Liver (tissue), 9 donors: ENCODE data around the gene PHC2. TPM values are rescaled to one million over a fixed set of nuclear protein-coding genes. Genes with fewer than 3 reads are reported as not detected.

Experiments
- DNase-seq: peaks from one replicate; pipeline ENCODE4 v3.0.0-alpha.2; 2017; ENCODE audit warnings: low spot score
- H3K27ac ChIP-seq, 2 donors: one replicate each; pipeline ENCODE4 v1.7.0; 2013; ENCODE audit warnings: inconsistent platforms in 2 of 2, low read length in 2 of 2, control low read depth in 1 of 2, low read depth in 1 of 2, mild to moderate bottlenecking in 1 of 2
- H3K27me3 ChIP-seq, 4 donors: one replicate each; pipeline versions ENCODE4 v1.6.1 to v1.7.0; 2013; ENCODE audit warnings: low read length in 3 of 4, inconsistent platforms in 1 of 4, mild to moderate bottlenecking in 1 of 4, moderate library complexity in 1 of 4; ENCODE audit not compliant: control insufficient read depth in 4 of 4, insufficient read depth in 4 of 4
- H3K36me3 ChIP-seq, 4 donors: one replicate each; pipeline versions ENCODE4 v1.6.1 to v1.7.0; 2013; ENCODE audit warnings: low read length in 3 of 4, mild to moderate bottlenecking in 3 of 4, low read depth in 1 of 4, moderate library complexity in 1 of 4; ENCODE audit not compliant: control insufficient read depth in 4 of 4, insufficient read depth in 3 of 4
- H3K4me1 ChIP-seq, 4 donors: one replicate each; pipeline versions ENCODE4 v1.6.1 to v1.7.0; 2013; ENCODE audit warnings: low read length in 3 of 4, mild to moderate bottlenecking in 3 of 4, moderate library complexity in 1 of 4; ENCODE audit not compliant: control insufficient read depth in 4 of 4, insufficient read depth in 4 of 4
- H3K4me3 ChIP-seq, 3 donors: one replicate each; pipeline versions ENCODE4 v1.6.1 to v1.7.0; 2013; ENCODE audit warnings: low read length in 3 of 3, control low read depth in 1 of 3, low read depth in 1 of 3, mild to moderate bottlenecking in 1 of 3
- H3K9ac ChIP-seq, 2 donors: one replicate each; pipeline ENCODE4 v1.7.0; 2013; ENCODE audit warnings: low read length in 2 of 2, mild to moderate bottlenecking in 2 of 2, moderate library complexity in 2 of 2, control low read depth in 1 of 2, low read depth in 1 of 2
- H3K9me3 ChIP-seq, 4 donors: one replicate each; pipeline versions ENCODE4 v1.6.1 to v1.7.0; 2013; ENCODE audit warnings: low read length in 3 of 4; ENCODE audit not compliant: control insufficient read depth in 4 of 4
- EGR1 ChIP-seq, 2 donors: IDR thresholded peaks; 2 replicates each; pipeline ENCODE4 v1.6.1; 2016 to 2018; ENCODE audit warnings: antibody characterized with exemption in 2 of 2, low read depth in 2 of 2
- FOXA1 ChIP-seq: IDR thresholded peaks from 2 replicates; pipeline ENCODE4 v1.6.1; 2016; ENCODE audit warnings: antibody characterized with exemption
- FOXA2 ChIP-seq: IDR thresholded peaks from 2 replicates; pipeline ENCODE4 v1.6.1; 2016; ENCODE audit warnings: antibody characterized with exemption
- GABPA ChIP-seq, 2 donors: IDR thresholded peaks in 1 of 2; conservative IDR thresholded peaks in 1 of 2; 2 replicates each; pipeline ENCODE4 v1.6.1; 2016; ENCODE audit warnings: antibody characterized with exemption in 2 of 2, mild to moderate bottlenecking in 1 of 2, moderate library complexity in 1 of 2
- HNF4A ChIP-seq, 2 donors: conservative IDR thresholded peaks; 2 replicates each; pipeline ENCODE4 v1.6.1; 2016; ENCODE audit warnings: antibody characterized with exemption in 2 of 2, mild to moderate bottlenecking in 2 of 2
- HNF4G ChIP-seq: IDR thresholded peaks from 2 replicates; pipeline ENCODE4 v1.6.1; 2016; ENCODE audit warnings: antibody characterized with exemption
- JUND ChIP-seq, 2 donors: IDR thresholded peaks; 2 replicates each; pipeline ENCODE4 v1.6.1; 2016; ENCODE audit warnings: antibody characterized with exemption in 2 of 2
- NR2F2 ChIP-seq: IDR thresholded peaks from 2 replicates; pipeline ENCODE4 v1.6.1; 2016; ENCODE audit warnings: antibody characterized with exemption
- RAD21 ChIP-seq, 2 donors: IDR thresholded peaks; 2 replicates each; pipeline ENCODE4 v1.6.1; 2016; ENCODE audit warnings: antibody characterized with exemption in 2 of 2, mild to moderate bottlenecking in 2 of 2
- RXRA ChIP-seq, 2 donors: IDR thresholded peaks; 2 replicates each; pipeline ENCODE4 v1.6.1; 2017 to 2018; ENCODE audit warnings: antibody characterized with exemption in 2 of 2, mild to moderate bottlenecking in 1 of 2
- SP1 ChIP-seq: IDR thresholded peaks from 2 replicates; pipeline ENCODE4 v1.6.1; 2018; ENCODE audit warnings: antibody characterized with exemption, mild to moderate bottlenecking
- TAF1 ChIP-seq: conservative IDR thresholded peaks from 2 replicates; pipeline ENCODE4 v1.6.1; 2016; ENCODE audit warnings: antibody characterized with exemption, mild to moderate bottlenecking
- YY1 ChIP-seq: IDR thresholded peaks from 2 replicates; pipeline ENCODE4 v1.6.1; 2016; ENCODE audit warnings: antibody characterized with exemption, mild to moderate bottlenecking
- WGBS: extraction: QIAGEN DNeasy Blood & Tissue Kit; methylation state at CpG from one replicate; pipeline ENCODE4 v1.1.7; 2013; 5-methylcytosine and 5-hydroxymethylcytosine counted together
- polyA plus RNA-seq, 2 donors: library from polyadenylated mRNA; stranded (reverse) in 1 of 2; unstranded in 1 of 2; fragments of 200-250 nt in 1 of 2; fragments of >200 nt in 1 of 2; fragmentation: Nextera tagmentation in 1 of 2; extraction: Ambion mirVana in 1 of 2; gene quantifications; one replicate each; pipeline versions ENCODE4 v1.2.1 to v1.2.3, GENCODE V29; 2013 to 2015
- total RNA-seq, 2 donors: library from RNA; depleted of rRNA; stranded (reverse); fragments of >200 nt; gene quantifications; one replicate each; pipeline ENCODE4 v1.2.3, GENCODE V29; 2014
- TF ChIP-seq, protein P1 (sequence below): fragments of 150-350 bp; IDR thresholded peaks from 2 replicates; pipeline ENCODE4 v1.5.1; 2017; ENCODE audit warnings: improper control_type of control experiment, low read depth, low read length; ENCODE audit not compliant: missing input control
- TF ChIP-seq, protein P2 (sequence below): IDR thresholded peaks from 2 replicates; pipeline ENCODE4 v1.6.1; 2016; ENCODE audit warnings: antibody characterized with exemption, mild to moderate bottlenecking
- TF ChIP-seq, protein P3 (sequence below): IDR thresholded peaks from 2 replicates; pipeline ENCODE4 v1.6.1; 2016; ENCODE audit warnings: antibody characterized with exemption
- donor health status: healthy.
- donor health status: healthy.
- donor health status: healthy.
- donor health status: healthy.
- donor health status: healthy.

Gene PHC2
- total and polyA plus RNA-seq, 4 donors, result 19.1 to 67.8 (median 44.7) TPM

DNA sequence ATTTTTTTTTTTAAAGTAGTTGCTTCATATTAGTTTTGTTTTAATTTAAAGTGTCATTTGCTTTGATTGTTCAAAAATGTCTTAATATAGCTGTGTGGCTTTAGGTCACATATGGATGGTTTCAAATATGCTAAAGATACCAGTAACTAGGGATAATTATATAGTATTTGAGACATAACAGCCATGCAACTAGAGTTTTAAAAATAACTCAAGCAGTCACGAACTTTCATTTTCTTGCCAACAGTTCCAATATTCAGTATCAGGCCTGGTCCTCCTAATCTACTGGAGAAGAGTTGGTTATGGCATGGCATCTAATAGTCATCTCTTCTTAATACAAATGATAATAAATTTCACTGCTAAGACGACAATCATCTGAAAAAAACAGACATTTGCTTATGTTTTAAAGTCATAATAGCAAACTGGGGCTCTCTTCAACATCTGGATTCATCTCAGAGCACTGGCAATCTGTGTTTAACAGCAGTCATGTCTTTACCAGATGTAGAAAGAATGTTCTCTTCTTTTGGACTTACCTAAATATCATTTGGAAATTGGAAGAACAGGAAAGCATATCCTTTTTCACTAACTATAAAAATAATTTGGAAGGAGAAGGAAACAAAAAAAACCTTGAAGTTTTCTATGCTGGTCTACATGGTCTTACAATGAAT lies 85.9 kb downstream of the PHC2 start:
- peak overlapping the region in 1 of 2 donors; percentile 26 for H3K9ac ChIP-seq
- no peak overlapping the region for H3K4me3 ChIP-seq
- H3K27me3 ChIP-seq, result no peaks in the 10 kb centered on the region
- 50% methylated on average over 2 of the region's 2 CpGs for WGBS
- H3K4me1 ChIP-seq, result peaks cover 23 to 82% (median 59%) of the 10 kb centered on the region in 4 donors
- no peaks in the 10 kb centered on the region for H3K36me3 ChIP-seq
- TF ChIP-seq NR2F2, result no peak
- H3K9me3 ChIP-seq, result no peaks in the 10 kb centered on the region
- H3K27ac ChIP-seq, result peak overlapping the region; percentile 97 to 99
- DNase-seq, result no peak

DNA sequence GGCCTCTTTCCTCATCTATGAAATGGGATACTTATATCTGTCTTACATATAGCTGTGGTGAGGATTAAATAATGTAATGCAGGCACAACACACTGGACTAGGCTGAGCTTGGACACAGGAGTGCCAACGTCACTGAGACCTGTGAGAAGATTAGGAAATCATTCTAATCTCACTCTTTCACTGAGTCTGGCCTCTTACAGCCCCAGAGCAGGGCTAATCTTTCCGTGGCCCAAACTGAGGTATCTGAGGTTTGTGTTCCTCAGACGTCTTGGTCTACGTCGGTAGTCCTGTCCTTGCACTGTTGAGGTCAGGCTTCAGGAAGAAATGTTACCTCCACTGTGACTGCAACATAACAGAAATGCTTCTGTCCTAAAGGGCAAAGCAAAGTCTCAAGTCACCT lies 87.4 kb downstream of the PHC2 start:
- no peak overlapping the region for H3K4me3 ChIP-seq
- no peak for TF ChIP-seq FOXA1
- TF ChIP-seq RAD21 (IDR thresholded peaks at IDR 0.05), result no peak
- TF ChIP-seq YY1, result peak; percentile 17
- TF ChIP-seq, protein P1, sequence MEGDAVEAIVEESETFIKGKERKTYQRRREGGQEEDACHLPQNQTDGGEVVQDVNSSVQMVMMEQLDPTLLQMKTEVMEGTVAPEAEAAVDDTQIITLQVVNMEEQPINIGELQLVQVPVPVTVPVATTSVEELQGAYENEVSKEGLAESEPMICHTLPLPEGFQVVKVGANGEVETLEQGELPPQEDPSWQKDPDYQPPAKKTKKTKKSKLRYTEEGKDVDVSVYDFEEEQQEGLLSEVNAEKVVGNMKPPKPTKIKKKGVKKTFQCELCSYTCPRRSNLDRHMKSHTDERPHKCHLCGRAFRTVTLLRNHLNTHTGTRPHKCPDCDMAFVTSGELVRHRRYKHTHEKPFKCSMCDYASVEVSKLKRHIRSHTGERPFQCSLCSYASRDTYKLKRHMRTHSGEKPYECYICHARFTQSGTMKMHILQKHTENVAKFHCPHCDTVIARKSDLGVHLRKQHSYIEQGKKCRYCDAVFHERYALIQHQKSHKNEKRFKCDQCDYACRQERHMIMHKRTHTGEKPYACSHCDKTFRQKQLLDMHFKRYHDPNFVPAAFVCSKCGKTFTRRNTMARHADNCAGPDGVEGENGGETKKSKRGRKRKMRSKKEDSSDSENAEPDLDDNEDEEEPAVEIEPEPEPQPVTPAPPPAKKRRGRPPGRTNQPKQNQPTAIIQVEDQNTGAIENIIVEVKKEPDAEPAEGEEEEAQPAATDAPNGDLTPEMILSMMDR, result no peak
- peak in 1 of 2 donors; percentile 34 for TF ChIP-seq RXRA (IDR thresholded peaks at IDR 0.05)
- TF ChIP-seq HNF4A (conservative IDR thresholded peaks at IDR 0.05), result peak; percentile 4 to 46
- H3K9ac ChIP-seq, result peak overlapping the region in 1 of 2 donors; percentile 36
- WGBS, result 15% methylated on average over 5 of the region's 5 CpGs
- no peaks in the 10 kb centered on the region for H3K36me3 ChIP-seq
- peaks cover 31 to 96% (median 74%) of the 10 kb centered on the region in 4 donors for H3K4me1 ChIP-seq
- H3K27me3 ChIP-seq, result no peaks in the 10 kb centered on the region
- DNase-seq, result no peak
- no peaks in the 10 kb centered on the region for H3K9me3 ChIP-seq
- peak overlapping the region; percentile 97 to 99 for H3K27ac ChIP-seq

DNA sequence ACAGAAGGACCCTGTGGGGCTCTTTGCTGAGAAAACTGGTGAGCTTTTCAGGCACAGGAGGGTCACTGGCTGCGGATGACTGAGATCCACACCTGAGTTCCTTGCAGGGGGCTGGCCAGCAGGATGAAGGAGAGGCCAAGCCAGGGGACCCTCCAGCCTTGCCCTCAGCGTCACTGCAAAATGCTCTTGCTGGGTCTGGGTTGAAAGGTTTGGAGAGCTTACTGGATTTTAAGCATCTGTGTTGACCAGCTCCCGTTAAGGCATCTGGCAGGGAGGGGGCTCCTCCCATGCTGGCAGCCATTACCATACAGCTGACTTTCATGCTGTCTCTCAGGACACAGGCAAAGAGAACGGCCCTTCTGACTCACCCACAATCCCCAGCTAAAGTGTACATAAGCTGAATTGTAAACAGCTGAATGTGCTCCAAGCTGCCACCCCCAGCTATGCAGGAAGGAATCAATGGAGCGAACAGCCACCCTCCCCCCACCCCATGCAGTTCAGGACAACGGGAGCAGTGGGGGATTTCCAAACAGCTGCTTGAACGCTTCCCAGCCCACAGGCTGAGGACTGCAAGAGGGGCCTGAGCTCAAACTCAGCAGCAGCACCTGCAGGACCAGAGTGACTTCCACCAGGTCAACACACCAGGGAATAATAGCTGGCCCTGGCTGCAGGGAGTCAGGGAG lies 88.7 kb downstream of the PHC2 start:
- DNase-seq, result peak; percentile 71
- peak; percentile 43 to 87 for TF ChIP-seq EGR1 (IDR thresholded peaks at IDR 0.05; ENCODE audit: low read depth in 2 of 2)
- peak; percentile 100 for TF ChIP-seq FOXA2
- TF ChIP-seq NR2F2, result peak; percentile 45
- TF ChIP-seq, protein P2, sequence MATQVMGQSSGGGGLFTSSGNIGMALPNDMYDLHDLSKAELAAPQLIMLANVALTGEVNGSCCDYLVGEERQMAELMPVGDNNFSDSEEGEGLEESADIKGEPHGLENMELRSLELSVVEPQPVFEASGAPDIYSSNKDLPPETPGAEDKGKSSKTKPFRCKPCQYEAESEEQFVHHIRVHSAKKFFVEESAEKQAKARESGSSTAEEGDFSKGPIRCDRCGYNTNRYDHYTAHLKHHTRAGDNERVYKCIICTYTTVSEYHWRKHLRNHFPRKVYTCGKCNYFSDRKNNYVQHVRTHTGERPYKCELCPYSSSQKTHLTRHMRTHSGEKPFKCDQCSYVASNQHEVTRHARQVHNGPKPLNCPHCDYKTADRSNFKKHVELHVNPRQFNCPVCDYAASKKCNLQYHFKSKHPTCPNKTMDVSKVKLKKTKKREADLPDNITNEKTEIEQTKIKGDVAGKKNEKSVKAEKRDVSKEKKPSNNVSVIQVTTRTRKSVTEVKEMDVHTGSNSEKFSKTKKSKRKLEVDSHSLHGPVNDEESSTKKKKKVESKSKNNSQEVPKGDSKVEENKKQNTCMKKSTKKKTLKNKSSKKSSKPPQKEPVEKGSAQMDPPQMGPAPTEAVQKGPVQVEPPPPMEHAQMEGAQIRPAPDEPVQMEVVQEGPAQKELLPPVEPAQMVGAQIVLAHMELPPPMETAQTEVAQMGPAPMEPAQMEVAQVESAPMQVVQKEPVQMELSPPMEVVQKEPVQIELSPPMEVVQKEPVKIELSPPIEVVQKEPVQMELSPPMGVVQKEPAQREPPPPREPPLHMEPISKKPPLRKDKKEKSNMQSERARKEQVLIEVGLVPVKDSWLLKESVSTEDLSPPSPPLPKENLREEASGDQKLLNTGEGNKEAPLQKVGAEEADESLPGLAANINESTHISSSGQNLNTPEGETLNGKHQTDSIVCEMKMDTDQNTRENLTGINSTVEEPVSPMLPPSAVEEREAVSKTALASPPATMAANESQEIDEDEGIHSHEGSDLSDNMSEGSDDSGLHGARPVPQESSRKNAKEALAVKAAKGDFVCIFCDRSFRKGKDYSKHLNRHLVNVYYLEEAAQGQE, result peak; percentile 84
- TF ChIP-seq TAF1, result no peak
- TF ChIP-seq GABPA (IDR thresholded peaks at IDR 0.05 in 1 of 2, conservative IDR thresholded peaks at IDR 0.05 in 1 of 2), result peak in 1 of 2 donors; percentile 65
- TF ChIP-seq HNF4G, result no peak
- TF ChIP-seq, protein P3, sequence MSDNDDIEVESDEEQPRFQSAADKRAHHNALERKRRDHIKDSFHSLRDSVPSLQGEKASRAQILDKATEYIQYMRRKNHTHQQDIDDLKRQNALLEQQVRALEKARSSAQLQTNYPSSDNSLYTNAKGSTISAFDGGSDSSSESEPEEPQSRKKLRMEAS, result peak; percentile 97
- peak; percentile 94 to 97 for TF ChIP-seq JUND (IDR thresholded peaks at IDR 0.05)
- peak; percentile 100 for TF ChIP-seq FOXA1
- TF ChIP-seq, protein P1, result no peak
- peak; percentile 82 to 95 for TF ChIP-seq RXRA (IDR thresholded peaks at IDR 0.05)
- peak; percentile 65 to 82 for TF ChIP-seq HNF4A (conservative IDR thresholded peaks at IDR 0.05)
- peak; percentile 90 for TF ChIP-seq SP1

More for the DNA sequence above, 88.7 kb downstream of the PHC2 start:
- peaks cover 37 to 98% (median 80%) of the 10 kb centered on the region in 4 donors for H3K4me1 ChIP-seq
- H3K27ac ChIP-seq, result peak overlapping the region; percentile 97 to 99
- no peaks in the 10 kb centered on the region for H3K9me3 ChIP-seq
- no peaks in the 10 kb centered on the region for H3K27me3 ChIP-seq
- 14% methylated on average over 7 of the region's 7 CpGs for WGBS
- peak overlapping the region; percentile 17 to 21 for H3K9ac ChIP-seq
- peak overlapping the region in 1 of 3 donors; percentile 13 for H3K4me3 ChIP-seq
- H3K36me3 ChIP-seq, result no peaks in the 10 kb centered on the region
